ENCODE results near the gene EXOC6B.

DNA sequence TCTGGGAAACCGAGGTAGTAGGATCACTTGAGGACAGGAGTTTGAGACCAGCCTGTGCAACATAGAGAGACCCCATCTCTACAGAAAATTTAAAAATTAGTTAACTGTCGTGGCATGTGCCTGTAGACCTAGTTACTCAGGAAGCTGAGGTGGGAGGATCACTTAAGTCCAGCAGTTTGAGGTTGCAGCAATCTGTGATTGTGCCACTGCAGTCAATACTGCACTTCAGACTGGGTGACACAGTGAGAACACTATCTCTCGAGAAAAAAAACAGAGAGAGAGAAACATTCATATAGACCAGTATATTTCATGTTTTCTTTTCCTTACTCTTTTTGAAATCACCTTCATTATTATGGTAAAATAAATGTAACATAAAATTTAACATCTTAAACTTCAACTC is 387.5 kb downstream of the EXOC6B start:
- TF ChIP-seq, protein P1, sequence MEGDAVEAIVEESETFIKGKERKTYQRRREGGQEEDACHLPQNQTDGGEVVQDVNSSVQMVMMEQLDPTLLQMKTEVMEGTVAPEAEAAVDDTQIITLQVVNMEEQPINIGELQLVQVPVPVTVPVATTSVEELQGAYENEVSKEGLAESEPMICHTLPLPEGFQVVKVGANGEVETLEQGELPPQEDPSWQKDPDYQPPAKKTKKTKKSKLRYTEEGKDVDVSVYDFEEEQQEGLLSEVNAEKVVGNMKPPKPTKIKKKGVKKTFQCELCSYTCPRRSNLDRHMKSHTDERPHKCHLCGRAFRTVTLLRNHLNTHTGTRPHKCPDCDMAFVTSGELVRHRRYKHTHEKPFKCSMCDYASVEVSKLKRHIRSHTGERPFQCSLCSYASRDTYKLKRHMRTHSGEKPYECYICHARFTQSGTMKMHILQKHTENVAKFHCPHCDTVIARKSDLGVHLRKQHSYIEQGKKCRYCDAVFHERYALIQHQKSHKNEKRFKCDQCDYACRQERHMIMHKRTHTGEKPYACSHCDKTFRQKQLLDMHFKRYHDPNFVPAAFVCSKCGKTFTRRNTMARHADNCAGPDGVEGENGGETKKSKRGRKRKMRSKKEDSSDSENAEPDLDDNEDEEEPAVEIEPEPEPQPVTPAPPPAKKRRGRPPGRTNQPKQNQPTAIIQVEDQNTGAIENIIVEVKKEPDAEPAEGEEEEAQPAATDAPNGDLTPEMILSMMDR (IDR thresholded peaks at IDR 0.05), result no peak
- no peak for TF ChIP-seq ZFX (IDR thresholded peaks at IDR 0.05; ENCODE audit: borderline replicate concordance)
